AG09309 (cell line): ENCODE data around the gene ORC3.
"Not testable (repeated sequence)": the region's sequence is repeated elsewhere in the genome, so short reads cannot be mapped to it uniquely, and the experiment has no call there.

Source experiments
- DNase-seq: peaks from one replicate; pipeline ENCODE4 v3.0.0-alpha.2; 2010; ENCODE audit warnings: low read depth
- H3K4me3 ChIP-seq: 2 replicates; pipeline ENCODE4 v1.5.1; 2011; ENCODE audit warnings: mild to moderate bottlenecking, low read depth, low read length, moderate library complexity; ENCODE audit not compliant: control insufficient read depth
- TF ChIP-seq, protein P1 (sequence below): IDR thresholded peaks from 2 replicates; pipeline ENCODE4 v1.5.1; 2011; ENCODE audit warnings: mild to moderate bottlenecking, low read depth, low read length, inconsistent platforms; ENCODE audit not compliant: insufficient read depth, control insufficient read depth; ENCODE audit errors: missing control alignments

ORC3 gene

DNA sequence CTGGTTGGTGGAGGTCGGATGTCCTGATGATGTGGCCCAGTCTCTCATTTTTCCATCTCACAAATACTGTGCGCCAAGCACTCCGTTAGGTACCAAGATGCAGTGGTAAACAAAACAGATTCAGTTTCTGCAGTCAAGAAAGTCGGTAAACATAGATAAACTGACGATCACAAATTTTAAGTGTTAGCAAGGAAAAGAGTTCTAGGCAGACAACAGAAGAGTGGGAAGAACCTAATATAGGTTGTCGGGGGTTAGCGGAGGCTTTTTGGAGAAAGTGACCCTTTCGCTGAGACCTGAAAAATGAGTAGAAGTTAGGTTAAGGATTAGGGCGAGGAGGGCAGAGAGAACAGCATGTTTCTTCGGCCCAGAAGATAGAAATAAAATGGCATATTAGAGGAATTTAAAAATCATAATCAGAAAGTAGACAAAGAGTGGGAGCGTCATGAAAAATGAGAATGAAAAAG is 514 bp downstream of the ORC3 start:
- DNase-seq, result no peak
- TF ChIP-seq, protein P1, sequence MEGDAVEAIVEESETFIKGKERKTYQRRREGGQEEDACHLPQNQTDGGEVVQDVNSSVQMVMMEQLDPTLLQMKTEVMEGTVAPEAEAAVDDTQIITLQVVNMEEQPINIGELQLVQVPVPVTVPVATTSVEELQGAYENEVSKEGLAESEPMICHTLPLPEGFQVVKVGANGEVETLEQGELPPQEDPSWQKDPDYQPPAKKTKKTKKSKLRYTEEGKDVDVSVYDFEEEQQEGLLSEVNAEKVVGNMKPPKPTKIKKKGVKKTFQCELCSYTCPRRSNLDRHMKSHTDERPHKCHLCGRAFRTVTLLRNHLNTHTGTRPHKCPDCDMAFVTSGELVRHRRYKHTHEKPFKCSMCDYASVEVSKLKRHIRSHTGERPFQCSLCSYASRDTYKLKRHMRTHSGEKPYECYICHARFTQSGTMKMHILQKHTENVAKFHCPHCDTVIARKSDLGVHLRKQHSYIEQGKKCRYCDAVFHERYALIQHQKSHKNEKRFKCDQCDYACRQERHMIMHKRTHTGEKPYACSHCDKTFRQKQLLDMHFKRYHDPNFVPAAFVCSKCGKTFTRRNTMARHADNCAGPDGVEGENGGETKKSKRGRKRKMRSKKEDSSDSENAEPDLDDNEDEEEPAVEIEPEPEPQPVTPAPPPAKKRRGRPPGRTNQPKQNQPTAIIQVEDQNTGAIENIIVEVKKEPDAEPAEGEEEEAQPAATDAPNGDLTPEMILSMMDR, result no peak
- peak overlapping the region; percentile 99 for H3K4me3 ChIP-seq

DNA sequence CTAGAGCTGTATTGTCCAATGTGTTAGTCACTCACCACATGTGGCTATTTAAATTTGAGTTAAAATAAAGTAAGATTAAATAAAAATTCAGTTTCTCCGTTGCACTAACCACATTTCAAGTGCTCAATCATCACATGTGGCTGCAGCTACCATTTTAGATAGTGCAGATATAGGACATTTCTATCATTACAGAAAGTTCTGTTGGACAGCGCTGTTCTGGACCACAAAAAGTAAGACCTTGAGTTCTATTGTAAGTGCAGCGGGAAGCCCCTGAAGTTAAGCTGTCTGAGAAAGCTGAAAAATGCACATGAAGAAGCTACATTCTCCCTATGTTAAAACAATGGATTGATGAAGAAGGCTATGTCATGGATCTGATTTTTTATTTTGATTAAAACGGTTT is 1.1 kb downstream of the ORC3 start:
- DNase-seq, result no peak
- peak overlapping the region; percentile 99 for H3K4me3 ChIP-seq
- TF ChIP-seq, protein P1, result no peak

DNA sequence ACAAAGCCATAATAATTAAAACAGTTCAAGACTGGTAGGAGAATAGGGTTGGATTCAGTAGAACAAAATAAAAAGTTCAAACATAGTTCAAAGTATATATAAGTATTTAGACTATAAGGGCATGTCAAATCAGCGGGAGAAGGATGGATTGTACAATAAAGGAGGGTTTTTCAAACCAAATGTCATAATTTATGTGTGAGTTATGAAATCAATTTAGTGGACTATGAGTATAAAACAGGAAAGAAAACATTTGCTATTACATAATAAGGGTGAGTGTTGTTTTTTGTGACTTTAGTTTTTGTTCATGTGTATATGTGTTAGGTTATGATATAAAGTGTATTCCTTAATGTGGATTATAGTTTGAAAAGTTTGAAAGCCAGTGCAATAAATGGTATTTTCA is 10.6 kb downstream of the ORC3 start:
- DNase-seq, result no peak
- TF ChIP-seq, protein P1, result no peak
- no peak overlapping the region for H3K4me3 ChIP-seq

DNA sequence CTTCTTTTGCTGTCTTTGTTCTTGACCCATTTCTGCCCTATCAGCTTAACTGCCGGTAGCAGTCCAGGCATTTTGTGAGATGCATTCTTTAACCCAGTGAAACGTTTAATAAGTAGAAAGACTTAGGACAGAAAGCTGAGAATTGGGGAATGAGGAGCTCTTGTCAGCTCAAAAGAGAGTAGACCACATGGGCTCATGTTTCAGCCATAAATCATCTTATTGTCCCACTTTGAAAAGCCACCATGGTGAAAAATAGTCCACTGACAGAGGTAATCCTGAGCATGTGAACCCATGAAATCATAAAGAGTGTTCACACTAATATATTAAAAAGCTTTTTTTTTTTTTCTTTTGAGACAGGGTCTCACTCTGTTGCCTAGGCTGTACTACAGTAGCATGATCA is 16.3 kb downstream of the ORC3 start:
- H3K4me3 ChIP-seq, result no peak overlapping the region
- TF ChIP-seq, protein P1, result no peak
- DNase-seq, result no peak

DNA sequence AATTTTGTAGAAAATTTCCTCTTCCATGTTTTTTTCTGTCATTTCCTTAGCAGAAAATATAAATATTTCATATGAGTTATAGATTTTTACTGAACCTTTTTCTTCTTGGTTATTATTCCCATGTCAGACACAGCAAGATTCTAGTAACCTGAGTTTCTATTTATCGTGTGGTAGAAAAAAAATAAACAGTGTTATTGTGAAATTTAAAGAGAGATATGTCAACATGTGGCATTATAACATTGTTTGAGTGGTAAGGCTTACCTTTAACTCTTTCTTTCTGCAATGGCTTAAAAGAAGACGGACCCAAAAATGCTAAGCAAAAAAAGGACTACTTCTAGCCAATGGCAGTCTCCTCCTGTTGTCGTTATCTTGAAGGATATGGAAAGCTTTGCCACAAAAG is 18.9 kb downstream of the ORC3 start:
- TF ChIP-seq, protein P1, result no peak
- no peak for DNase-seq

DNA sequence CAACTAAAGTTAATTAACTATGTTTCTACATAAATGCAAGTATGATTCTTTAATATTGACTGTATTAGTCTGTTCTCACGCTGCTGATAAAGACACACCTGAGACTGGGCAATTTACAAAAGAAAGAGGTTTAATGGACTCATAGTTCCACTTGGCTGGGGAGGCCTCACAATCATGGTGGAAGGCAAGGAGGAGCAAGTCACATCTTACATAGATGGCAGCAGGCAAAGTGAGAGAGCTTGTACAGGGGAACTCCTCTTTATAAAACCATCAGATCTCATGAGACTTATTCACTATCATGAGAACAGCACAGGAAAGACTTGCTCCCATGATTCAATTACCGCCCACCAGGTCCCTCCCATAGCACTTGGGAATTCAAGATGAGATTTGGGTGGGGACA is 23.1 kb downstream of the ORC3 start:
- not testable (repeated sequence) for DNase-seq, H3K4me3 ChIP-seq

More for the DNA sequence above, 18.9 kb downstream of the ORC3 start:
- no peak overlapping the region for H3K4me3 ChIP-seq

DNA sequence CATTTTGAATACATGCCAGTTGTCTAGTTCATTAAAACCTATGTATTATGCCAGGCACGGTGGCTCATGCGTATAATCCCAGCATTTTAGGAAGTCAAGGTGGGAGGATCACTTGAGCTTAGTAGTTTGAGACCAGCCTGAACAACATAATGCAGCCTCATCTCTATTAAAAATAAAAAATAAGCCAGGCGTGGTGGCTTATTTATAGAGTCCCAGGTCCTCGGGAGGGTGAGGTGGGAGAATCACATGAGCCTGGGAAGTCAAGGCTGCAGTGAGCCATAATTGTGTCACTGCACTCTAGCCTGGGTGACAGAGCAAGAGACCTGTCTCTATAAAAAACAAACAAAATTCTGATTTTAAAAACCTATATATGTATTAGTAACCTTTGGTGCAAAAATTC is 27.5 kb downstream of the ORC3 start:
- TF ChIP-seq, protein P1, result no peak
- no peak for DNase-seq
- H3K4me3 ChIP-seq, result no peak overlapping the region
